OCI-LY7 (cell line): ENCODE measurements around the gene SNX2.

Experiments used
- CTCF ChIP-seq: fragments of 200-600 bp; sonication (generic); conservative IDR thresholded peaks from 2 replicates; pipeline ENCODE4 v1.5.1; 2014; ENCODE audit warnings: mild to moderate bottlenecking, antibody characterized with exemption, low read length, moderate library complexity, mixed read lengths
- EZH2phosphoT487 ChIP-seq: fragments of 200-600 bp; sonication (generic); IDR thresholded peaks from 2 replicates; pipeline ENCODE4 v1.6.1; 2018; ENCODE audit warnings: low read depth, borderline replicate concordance, mild to moderate bottlenecking, mixed run types, antibody characterized with exemption, low read length, moderate library complexity, mixed read lengths

GRCh38 chr5:122788996-122789395 is 14.1 kb downstream of the SNX2 start:
- TF ChIP-seq CTCF, result no peak
- no peak for TF ChIP-seq EZH2phosphoT487
